Measurements from ENCODE around the gene PAK1IP1.
"Not testable (repeated sequence)": the region's sequence is repeated elsewhere in the genome, so short reads cannot be mapped to it uniquely, and the experiment has no call there.

The PAK1IP1 gene

GRCh38 chr6:10745116-10745515 is 50.3 kb downstream of the PAK1IP1 start:
- no peak for DNase-seq

DNA sequence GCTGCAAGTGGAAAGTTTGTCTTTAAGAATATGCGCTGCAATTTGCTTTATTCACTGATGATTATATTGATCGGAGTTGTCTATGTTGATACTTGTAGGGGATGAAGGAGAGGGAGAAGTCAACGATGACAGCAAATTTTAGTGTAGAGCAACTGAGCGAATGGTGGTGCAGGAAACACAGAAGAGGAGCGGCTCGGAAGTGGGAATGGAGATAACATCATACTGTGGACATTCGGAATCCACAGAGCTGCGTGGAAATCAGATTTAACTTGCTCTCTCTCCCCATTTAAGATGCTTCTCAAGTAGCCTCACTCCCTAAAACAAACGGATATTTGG is 52.1 kb downstream of the PAK1IP1 start:
- peak in 1 of 2 donors; percentile 58 for DNase-seq

DNA sequence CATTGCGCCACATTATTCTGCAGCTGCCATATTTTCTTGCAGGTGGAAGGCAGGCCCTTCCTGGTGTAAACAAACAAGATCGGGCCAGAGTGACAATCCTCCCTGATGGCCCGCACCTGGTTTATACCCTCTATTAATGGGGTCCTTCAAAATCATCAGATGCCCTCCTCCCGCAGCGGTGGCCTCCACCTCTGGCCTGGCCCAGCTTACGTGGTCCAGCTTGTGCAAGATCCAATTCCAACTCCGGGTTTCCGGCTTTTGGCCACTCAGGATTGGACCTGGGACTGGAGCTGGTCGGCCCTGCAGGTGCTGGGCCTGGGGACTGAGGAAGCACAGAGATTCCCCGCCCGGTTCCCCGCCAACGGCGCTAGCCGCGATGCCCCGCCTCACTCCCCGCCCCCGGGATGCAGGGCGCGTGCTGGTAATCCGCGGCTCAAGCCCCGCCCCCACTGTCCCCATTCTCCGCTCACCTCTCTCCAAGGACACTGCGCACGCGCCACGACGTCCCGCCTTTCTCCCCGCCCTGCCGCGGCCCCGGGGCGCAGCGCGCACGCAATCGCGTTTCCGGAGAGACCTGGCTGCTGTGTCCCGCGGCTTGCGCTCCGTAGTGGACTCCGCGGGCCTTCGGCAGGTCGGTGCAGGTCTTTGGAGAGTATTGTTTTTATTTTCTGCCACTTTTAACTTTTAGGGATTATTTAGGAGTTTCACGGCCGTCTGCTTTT is 52.6 kb downstream of the PAK1IP1 start, which contains the start of gene TMEM14B:
TSS of gene TMEM14B (plus strand) at position 555 of the 722 bp plus-strand sequence. CDS start 1,441 bp downstream, outside the sequence.
- peak; percentile 97 to 98 for DNase-seq

DNA sequence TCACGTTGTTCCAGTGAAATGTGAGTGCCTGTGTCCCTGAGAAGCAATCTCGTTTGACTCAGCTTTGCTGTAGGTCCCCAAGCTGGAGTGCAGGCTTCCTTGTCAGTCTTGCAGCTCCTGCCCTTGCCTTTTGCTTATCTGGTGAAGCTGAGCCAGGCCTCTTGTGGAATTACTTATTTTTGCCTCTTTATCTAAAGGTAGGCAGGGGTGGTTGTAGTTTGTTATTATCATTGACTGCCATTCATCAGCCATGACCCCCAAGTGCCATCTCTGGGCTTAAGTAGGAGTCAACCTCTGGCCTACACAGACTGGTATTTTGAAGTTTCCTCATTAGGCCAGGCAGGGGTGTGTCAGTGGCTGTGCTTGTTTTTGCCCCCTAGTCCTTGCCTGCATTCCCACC is 55.0 kb downstream of the PAK1IP1 start:
- DNase-seq: no peak

GRCh38 chr6:10750568-10750967 is 55.8 kb downstream of the PAK1IP1 start:
- not testable (repeated sequence) for DNase-seq

DNA sequence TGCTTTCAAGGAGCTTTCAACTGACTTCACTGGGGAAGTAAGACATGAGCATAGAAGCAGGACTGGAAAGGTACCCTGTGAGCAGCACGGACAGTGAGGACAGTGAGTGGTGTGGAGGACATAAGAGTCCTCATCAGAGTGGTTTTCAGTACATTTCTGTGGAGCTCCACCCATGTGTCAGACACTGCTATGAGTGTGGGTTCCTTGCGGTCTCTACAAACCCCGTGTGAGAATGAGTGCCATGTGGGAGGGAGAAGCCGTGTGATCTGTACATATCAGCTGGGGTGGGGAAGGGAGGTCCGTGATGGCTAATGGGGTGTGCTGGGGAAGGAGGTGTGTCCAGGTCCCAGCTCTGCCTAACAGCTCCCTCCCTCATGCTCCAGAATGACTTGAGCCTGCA is 57.0 kb downstream of the PAK1IP1 start:
- not testable (repeated sequence) for DNase-seq

GRCh38 chr6:10756085-10756484 is 61.3 kb downstream of the PAK1IP1 start:
- no peak for DNase-seq

All from hippocampal formation (tissue), 2 donors.